Measurements from ENCODE around the gene EMD.

- TF ChIP-seq CTCF (IDR thresholded peaks at IDR 0.05 in 8 of 11, conservative IDR thresholded peaks at IDR 0.05 in 3 of 11) (no peak), POLR2A (IDR thresholded peaks at IDR 0.05) (no peak)
These were observed 14.0 kb upstream of the EMD start for GRCh38 chrX:154365052-154365600.
